Inferior parietal cortex (tissue), 1 donor: ENCODE measurements around the gene CCIN.
"Not testable (repeated sequence)": the region's sequence is repeated elsewhere in the genome, so short reads cannot be mapped to it uniquely, and the experiment has no call there.

ENCODE experiments used
- DNase-seq: peaks from one replicate; pipeline ENCODE4 v3.0.0-alpha.2; 2016; ENCODE audit errors: extremely low spot score

The CCIN gene

DNA sequence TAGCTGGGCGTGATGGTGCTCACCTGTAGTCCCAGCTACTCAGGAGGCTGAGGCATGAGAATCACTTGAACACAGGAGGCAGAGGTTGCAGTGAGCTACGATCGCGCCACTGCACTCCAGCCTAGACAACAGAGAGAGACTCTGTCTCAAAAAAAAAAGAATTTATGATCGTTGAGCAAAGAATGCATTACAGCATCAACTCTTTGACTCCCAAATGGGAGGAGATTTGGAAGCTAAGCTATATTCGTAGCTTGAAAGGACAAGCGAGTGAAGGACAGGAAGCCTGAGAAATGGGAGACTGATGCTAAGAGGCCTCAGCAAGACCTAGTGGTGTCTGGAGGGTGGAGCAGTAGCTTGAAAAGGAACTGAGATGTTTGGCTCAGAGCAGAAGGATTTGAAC is 10.3 kb upstream of the CCIN start:
- no peak for DNase-seq

DNA sequence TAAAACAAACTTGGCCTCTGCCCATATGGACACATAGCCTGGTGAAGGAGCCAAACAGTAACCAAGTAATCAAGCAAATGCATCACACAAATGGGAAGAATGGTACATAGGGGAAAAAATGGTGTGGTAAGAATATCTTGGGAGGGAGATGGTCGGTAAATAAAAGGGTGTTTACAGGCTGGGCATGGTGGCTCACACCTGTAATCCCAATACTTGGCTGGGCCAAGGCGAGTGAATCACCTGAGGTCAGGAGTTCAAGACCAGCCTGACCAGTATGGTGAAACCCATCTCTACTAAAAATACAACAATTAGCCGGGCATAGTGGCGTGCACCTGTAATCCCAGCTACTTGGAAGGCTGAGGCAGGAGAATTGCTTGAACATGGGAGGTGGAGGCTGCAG is 9.7 kb upstream of the CCIN start:
- not testable (repeated sequence) for DNase-seq

DNA sequence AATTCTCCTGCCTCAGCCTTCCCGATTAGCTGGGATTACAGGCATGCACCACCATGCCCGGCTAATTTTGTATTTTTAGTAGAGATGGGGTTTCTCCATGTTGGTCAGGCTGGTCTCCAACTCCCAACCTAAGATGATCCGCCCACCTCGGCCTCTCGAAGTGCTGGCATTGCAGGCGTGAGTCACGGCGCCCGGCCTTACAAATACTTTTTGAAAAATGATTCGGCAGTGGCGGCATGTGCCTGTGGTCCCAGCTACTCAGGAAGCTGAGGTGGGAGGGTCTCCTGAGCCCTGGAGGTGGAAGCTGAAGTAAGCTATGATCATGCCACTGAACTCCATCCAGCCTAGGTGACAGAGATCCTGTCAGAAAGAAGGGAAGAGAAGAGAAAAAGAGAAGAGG is 9.1 kb upstream of the CCIN start:
- not testable (repeated sequence) for DNase-seq

DNA sequence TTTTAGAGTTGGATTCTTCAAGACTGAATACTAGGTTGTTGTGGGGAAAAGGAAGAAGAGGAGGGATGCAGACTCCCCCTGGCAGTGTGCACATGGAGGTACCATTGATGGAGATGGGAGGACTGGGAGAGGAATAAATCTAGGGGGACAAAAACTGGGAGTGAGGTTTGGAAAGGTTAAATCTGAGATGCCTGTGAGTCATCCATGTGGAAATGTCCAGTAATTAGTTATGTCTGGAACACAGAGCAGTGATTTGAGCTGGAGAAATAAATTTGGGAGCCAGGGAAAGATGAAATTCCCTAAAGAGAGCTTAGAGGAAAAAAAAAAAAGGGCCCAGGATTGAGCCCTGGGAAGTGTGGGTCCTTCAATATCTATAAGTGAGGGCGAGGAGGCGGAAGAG is 8.0 kb upstream of the CCIN start:
- no peak for DNase-seq

DNA sequence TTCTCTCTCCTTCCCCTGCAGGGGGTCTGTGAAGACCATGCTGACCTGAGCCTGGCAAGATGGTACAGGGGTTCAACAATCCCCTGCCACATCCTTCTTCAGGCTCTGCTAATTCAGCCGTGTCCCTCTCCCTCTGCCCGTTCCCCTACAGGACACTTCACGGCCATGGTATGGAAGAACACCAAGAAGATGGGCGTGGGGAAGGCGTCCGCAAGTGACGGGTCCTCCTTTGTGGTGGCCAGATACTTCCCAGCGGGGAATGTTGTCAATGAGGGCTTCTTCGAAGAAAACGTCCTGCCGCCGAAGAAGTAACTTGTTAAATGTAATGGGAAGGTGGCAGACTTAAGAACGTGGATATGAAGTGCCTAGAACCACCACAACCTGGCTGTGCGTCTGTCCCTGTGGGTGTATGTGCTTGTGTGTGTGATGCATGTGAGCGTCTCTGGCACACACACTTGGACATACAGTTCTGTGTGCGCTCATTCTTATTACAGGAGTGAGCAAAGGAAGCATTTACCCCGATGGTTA is 6.9 kb upstream of the CCIN start:
- no peak for DNase-seq

DNA sequence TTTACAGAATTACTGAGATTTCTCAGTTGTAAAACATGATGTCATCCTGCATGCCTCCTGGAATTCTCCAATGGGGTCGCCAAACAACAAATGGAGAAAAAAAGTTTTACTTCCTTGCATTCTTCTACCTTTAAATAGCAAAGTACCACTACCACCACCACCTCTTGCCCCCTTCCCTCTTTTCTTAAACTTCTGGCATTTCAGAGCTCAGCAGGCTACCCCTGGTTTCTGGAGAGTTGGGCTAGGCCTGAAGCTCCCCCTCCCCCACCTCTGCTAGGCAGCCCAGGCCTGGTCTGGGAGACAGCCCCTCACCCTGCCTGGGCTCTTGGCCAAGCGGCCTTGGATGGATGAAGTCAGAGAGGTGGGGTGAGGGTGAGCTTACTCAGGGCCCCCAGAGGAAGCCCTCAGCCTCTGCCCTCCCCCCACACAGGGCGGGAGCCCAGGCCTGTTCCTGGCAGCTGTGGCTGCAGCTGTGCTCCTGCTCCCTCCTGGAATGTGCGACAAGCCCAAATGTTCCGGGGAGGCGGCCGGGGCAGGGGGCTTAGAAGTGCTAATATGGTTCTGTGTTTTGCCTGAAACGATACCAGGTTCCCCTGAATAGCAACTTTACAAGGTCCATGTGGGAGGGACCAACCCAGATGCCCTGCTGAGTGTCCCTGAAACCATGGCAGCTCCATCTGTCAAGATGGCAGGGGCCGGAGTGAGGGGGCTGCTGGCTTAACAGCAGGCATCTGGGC is 6.0 kb upstream of the CCIN start:
- no peak for DNase-seq

DNA sequence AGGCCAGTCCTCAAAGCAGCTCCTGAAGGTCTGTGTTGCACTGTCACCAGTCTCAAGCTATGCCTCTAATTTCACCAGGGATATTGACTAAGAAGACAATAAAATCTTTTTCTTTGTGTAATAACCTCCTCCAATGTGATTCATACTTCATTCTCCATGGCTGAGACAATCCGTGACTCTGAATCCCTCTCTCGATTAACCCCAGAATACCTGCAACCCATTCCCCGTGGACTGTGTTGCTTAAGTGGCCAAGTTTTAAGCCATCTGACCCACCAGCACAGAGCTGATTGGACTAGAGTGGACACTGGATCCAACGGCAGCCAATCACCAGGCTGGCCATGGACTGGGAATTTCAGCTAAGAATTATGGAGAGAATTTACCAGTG is 5.4 kb upstream of the CCIN start:
- DNase-seq = no peak

DNA sequence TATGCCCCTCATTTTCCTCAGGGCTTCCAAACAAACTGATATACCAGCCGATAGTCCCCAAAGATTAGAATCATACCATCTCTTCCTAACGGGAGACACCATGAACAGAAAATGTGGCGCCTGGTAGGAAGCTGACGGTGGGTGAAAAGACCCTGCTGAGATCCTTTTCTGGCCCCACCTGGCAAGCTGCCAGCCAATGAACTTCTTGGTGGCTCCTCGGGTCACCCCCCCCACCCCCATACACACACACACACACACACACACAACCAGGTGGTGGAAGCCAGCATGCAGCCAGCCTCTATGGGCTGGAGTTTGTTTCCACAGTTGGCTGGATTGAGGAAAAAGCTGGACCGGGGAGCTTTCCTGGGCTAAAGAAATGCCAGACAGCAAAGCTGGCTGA is 4.8 kb upstream of the CCIN start:
- DNase-seq = no peak

DNA sequence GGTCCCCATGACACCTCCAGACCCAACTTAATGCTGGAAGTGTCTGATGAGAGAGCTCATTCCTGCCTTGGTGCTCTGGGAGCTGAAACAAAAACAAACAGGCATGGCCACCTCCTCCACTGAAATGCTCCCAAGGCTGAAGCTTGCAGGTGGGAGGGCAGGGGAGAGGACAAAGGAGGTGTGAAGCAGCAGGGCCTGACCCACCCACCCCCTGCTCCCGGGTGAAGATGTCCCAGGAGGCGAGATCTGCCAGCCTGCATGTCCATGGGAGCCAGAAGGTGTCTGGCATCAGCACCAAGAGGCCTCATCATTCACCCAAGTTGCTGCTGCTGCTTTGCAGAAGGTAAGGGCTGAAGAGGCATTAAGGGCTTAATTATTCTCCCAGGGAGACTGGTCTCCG is 4.2 kb upstream of the CCIN start:
- no peak for DNase-seq

DNA sequence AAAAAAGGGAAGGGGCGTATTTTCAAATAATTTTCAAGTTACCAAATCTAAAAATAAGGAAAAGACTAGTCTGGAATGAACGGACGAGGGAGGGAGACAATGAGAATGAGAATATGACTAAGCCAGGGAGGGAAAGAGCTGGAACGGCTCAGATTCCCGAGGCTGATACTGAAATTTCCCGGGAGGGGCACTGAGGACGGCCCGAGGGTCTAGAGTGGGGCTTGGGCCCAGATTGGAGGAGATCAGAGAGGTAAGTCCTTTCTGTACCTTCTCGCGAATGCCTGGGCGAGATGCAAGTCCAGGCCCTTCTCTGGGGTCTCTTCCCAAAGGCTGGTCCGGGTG is 3.4 kb upstream of the CCIN start:
- DNase-seq = no peak

DNA sequence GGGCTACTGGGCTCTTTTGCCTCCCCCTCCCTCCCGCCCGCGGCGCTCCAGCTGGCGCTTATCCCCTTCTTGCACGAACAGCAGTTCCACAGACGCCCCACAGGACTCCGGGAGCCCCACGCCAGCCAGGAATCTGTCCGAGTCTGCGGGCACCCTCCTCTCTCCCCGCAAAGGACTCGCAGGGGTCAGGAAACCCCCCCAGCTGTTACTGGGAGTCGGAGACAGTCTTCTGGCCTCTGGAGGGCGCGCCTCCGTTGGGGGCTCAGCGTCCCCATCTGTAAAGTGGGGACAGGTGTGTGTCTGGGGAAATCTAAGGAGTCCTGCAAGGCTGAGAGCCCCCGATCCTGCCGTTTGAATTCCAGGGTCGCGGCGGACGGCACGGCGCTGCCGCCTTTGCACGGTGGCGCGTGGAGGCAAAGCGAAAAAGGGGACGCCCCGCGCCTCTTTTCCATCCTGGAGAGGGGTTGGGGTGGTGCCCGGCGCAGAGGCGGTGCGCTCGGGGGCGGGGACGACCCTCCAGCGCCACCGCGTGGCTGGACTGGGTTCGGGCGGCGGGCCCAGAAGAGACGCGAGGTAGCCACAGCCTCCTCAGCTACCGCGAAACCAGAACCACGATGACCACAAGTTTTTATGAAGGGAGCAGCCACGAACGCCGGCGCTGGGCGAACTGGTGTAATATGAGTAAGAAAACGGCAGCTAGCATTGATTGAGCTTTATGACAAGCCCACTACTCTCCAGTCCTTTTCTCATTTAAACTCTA is 2.8 kb upstream of the CCIN start:
- peak; percentile 80 for DNase-seq

DNA sequence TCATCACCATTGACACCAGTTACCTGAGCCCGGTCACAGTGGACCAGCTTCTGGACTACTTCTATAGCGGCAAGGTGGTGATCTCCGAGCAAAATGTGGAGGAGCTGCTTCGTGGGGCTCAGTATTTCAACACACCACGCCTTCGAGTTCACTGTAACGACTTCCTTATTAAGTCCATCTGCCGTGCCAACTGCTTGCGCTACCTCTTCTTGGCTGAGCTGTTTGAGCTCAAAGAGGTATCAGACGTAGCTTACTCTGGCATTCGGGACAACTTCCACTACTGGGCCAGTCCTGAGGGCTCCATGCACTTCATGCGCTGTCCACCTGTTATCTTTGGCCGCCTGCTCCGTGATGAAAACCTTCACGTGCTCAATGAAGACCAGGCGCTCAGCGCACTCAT is 520 bp downstream of the CCIN start:
- DNase-seq = no peak

DNA sequence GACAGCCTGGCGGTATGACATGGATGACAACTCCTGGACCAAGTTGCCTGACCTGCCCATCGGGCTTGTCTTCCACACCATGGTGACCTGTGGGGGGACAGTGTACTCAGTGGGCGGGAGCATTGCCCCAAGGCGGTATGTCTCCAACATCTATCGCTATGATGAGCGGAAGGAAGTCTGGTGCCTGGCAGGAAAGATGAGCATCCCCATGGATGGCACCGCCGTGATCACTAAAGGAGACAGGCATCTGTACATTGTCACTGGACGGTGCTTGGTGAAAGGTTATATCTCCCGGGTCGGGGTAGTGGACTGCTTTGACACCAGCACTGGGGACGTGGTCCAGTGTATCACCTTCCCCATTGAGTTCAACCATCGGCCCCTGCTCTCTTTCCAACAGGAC is 1.3 kb downstream of the CCIN start:
- DNase-seq = no peak

DNA sequence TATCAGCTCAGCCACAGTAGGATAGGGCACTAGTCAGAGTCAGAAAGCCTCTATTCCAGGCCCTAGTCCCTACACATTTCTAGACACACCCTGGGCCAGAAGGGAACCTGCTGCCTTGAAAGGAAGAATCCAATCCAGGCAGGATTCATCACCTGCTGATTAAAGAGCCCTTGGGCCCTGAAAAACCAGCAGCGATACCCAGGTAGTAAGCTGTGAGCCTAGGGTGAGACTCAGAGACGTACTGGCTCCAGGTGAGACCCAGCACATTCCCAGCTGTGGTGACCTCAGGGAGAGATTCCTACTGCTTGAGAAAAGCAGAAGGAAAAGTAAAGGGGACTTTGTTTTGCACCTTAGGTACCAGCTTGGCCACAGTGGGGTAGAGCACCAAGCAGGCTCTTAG is 4.7 kb downstream of the CCIN start:
- no peak for DNase-seq

DNA sequence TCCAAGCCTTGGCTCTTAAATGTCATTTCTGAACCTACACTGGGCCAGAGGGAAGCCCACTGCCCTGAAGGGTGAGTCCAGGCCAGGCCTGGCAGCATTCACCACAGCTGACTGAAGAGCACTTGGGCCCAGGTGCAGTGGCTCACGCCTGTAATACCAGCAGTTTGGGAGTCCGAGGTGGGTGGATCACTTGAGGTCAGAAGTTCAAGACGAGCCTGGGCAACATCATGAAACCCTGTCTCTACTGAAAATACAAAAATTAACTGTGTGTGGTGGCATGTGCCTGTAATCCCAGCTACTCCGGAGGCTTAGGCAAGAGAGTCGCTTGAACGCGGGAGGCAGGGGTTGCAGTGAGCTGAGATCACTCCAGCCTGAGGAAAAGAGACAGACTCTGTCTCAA is 5.1 kb downstream of the CCIN start:
- no peak for DNase-seq

DNA sequence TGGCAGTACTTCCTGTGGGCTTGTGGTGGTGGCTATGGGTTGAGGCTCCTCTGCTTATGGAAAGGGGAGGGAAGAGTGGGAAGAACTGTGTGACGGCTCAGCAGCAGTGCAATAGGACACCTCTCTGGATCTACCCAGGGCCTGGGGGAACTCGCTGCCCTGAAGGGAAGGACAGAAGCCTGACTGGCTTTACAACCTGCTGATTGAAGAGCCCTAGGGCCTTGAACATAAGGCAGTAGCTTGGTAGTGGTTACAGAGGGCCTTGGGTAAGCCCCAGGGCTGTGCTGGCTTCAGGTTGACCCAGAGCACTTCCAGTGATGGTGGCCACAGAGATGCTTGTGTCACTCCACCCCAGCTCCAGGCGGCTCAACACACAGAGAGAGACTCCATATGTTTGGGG is 5.5 kb downstream of the CCIN start:
- no peak for DNase-seq

DNA sequence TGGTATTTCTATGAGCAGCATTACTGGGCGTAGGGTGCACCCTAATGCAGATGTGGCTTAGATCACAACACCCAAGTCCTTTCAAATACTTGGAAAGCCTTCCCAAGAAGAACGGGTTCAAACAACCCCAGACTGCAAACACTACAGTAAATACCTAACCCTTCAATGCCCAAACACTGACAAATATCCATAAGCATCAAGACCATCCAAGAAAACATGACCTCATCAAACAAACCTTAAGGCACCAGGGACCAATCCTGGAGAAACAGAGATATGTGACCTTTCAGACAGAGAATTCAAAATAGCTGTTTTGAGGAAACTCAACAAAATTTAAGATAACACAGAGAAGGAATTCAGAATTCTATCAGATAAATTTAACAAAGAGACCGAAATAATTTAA is 6.0 kb downstream of the CCIN start:
- DNase-seq = not testable (repeated sequence)

DNA sequence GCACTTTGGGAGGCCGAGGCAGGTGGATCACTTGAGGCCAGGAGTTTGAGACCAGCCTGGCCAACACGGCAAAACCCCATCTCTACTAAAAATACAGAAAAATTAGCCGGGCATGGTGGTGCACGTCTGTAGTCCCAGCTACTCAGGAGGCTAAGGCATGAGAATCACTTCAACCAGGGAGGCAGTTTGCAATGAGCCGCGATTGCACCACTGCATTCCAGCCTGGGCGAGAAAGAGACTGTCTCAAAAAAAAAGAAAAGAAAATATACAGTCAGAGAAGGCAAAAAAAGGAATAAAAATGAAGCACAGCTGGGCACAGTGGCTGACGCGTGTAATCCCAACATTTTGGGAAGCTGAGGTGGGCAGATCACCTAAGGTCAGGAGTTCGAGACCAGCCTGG is 7.3 kb downstream of the CCIN start:
- DNase-seq = not testable (repeated sequence)

DNA sequence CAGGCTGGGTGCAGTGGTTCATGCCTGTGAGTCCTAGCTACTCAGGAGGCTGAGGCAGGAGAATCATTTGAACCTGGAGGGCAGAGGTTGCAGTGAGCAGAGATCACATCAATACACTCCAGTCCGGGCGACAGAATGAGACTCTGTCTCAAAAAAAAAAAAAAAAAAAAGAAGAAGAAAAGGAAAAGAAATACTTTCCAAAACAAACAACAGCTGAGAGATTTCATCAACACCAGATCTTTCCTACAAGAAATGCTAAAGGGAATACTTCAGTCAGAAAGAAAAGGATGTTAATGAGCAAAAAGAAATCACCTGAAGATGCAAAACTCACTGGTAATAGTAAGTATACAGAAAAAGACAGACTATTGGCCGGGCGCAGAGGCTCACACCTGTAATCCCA is 8.4 kb downstream of the CCIN start:
- DNase-seq = no peak

DNA sequence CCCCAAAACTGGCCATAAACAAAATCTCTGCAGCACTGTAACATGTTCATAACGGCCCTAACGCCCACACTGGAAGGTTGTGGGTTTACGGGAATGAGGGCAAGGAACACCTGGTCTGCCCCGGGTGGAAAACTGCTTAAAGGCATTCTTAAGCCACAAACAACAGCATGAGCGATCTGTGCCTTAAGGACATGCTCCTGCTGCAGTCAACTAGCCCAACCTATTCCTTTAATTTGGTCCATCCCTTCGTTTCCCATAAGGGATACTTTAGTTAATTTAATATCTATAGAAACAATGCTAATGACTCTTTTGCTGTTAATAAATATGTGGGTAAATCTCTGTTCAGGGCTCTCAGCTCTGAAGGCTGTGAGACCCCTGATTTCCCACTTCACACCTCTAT is 11.1 kb downstream of the CCIN start:
- DNase-seq = not testable (repeated sequence)

DNA sequence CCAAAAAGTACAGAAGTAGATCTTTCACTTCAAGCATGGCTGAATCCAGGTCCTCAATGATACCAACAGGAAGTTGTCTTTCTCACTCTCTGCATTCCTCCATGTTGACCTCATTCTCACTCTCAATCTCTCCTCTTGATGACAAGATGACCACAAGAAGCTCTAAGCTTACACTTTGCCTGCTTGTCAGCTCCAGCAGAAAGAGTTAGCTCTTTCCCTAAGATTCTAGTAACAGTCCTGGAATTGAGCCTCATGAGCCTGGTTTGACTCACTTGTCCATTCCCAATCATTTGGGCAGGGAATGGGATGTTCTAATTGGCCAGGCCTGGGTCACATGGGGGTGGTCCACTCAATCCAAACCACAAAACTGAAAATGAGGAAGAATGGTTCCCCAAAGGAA is 18.2 kb downstream of the CCIN start:
- no peak for DNase-seq

DNA sequence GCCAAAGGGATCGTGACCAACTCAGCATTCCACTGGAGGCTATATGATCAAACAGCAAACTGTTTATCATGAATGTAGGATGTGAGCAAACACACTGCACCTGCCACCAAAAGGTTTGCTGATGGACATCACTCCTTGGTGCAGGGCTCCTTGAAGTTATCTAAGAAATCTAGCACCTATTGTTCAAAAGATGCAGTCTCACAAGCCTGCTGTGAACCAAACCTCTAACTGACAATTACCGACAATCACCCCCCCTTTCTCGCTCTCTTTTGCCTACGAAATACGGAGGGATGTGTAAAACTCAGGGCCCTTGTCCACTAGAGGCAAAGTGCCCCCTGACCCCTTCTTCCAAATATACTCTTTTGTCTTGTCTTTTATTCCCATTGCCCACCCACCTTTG is 19.0 kb downstream of the CCIN start:
- no peak for DNase-seq

DNA sequence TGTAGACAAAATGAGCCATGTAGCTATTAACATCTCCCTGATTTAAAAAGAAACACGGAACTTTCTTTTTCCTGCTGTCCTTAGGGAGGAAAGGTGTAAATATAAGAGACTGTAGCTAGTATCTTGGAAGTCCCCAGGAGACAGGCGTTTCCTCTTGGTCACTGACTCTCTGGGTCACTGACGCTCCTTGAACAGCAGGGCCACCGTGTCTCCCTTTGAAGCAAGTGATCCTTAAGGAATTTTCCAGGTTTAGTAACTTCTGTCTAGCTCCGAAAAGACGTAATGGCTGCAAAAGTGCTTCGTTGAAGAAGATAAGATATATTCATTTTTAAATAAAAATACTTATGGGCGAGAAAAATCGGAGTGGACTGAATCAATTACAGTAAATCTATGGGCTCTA is 20.8 kb downstream of the CCIN start:
- DNase-seq = peak; percentile 30
